Vagina (tissue), 2 donors: ENCODE results near the gene MC2R.

Experiments used
- POLR2A ChIP-seq, 2 donors: fragments of 450-650 bp; IDR thresholded peaks; one replicate each; pipeline ENCODE4 v1.6.1; 2017; ENCODE audit warnings: antibody characterized with exemption in 2 of 2, mild to moderate bottlenecking in 2 of 2, moderate library complexity in 2 of 2
- TF ChIP-seq, protein P1 (sequence below), 3 experiments: fragments of 450-650 bp in 2 of 3; fragments of 200-600 bp in 1 of 3; sonication (generic) in 1 of 3; IDR thresholded peaks; one replicate each; pipeline ENCODE4 v1.5.1; 2017 to 2019; ENCODE audit warnings: antibody characterized with exemption in 3 of 3, mild to moderate bottlenecking in 2 of 3, moderate library complexity in 2 of 3

DNA sequence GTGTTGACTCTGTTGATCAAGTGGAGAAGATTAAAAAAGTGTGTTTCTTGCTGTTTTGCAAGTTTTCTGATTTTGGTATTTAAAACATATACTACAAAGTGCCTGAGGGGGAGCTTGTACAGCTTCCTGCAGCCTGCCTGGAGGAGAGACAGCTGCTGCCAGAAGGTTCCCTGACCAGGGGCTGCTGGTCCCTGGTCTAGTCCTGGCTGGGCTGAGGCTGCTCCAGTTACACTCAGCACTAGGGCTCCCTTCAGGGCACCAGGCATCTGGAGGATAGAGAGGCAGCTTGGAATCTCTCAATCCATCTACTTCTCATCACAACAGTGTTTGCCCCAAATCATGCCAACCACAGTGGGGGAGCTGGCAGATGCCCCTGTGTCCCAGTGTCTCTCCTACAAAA, 4.8 kb downstream of the MC2R start:
- TF ChIP-seq, protein P1, sequence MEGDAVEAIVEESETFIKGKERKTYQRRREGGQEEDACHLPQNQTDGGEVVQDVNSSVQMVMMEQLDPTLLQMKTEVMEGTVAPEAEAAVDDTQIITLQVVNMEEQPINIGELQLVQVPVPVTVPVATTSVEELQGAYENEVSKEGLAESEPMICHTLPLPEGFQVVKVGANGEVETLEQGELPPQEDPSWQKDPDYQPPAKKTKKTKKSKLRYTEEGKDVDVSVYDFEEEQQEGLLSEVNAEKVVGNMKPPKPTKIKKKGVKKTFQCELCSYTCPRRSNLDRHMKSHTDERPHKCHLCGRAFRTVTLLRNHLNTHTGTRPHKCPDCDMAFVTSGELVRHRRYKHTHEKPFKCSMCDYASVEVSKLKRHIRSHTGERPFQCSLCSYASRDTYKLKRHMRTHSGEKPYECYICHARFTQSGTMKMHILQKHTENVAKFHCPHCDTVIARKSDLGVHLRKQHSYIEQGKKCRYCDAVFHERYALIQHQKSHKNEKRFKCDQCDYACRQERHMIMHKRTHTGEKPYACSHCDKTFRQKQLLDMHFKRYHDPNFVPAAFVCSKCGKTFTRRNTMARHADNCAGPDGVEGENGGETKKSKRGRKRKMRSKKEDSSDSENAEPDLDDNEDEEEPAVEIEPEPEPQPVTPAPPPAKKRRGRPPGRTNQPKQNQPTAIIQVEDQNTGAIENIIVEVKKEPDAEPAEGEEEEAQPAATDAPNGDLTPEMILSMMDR (IDR thresholded peaks at IDR 0.05) = no peak
- no peak for TF ChIP-seq POLR2A (IDR thresholded peaks at IDR 0.05)
